Stomach (tissue), 9 donors: Measurements from ENCODE around the gene SELL. TPM values are rescaled to one million over a fixed set of nuclear protein-coding genes. Genes with fewer than 3 reads are reported as not detected.

ENCODE experiments used
- DNase-seq, 2 donors: peaks; one replicate each; pipeline versions ENCODE4 v3.0.0 to v3.0.0-alpha.2; 2013 to 2019
- H3K27ac ChIP-seq, 5 donors: fragments of 200-600 bp in 4 of 5; sonication (generic) in 4 of 5; one replicate each; pipeline ENCODE4 v1.5.1; 2013 to 2019; ENCODE audit warnings: mild to moderate bottlenecking in 1 of 5, moderate library complexity in 1 of 5
- H3K27me3 ChIP-seq, 3 donors: fragments of 200-600 bp; sonication (generic); one replicate each; pipeline ENCODE4 v1.5.1; 2017 to 2019; ENCODE audit warnings: mixed run types in 1 of 3
- H3K36me3 ChIP-seq, 4 donors: fragments of 200-600 bp; sonication (generic); 1 replicate in 3 of 4; 2 replicates in 1 of 4; pipeline ENCODE4 v1.5.1; 2016 to 2019
- H3K4me1 ChIP-seq, 4 donors: fragments of 200-600 bp; sonication (generic); one replicate each; pipeline ENCODE4 v1.5.1; 2016 to 2019
- H3K4me3 ChIP-seq, 4 donors: fragments of 200-600 bp; sonication (generic) in 3 of 4; one replicate each; pipeline ENCODE4 v1.5.1; 2016 to 2019; ENCODE audit warnings: mild to moderate bottlenecking in 1 of 4
- H3K9me3 ChIP-seq, 4 donors: fragments of 200-600 bp; sonication (generic); one replicate each; pipeline ENCODE4 v1.5.1; 2016 to 2019
- CTCF ChIP-seq, 7 experiments: fragments of 450-650 bp in 4 of 7; fragments of 200-600 bp in 3 of 7; sonication (generic) in 3 of 7; IDR thresholded peaks; one replicate each; pipeline ENCODE4 v1.5.1; 2016 to 2019; ENCODE audit warnings: antibody characterized with exemption in 7 of 7, control low read depth in 2 of 7, mild to moderate bottlenecking in 1 of 7
- EP300 ChIP-seq: sonication (generic); formaldehyde crosslinking; IDR thresholded peaks from one replicate; pipeline ENCODE4 v1.6.1; 2017; ENCODE audit warnings: antibody characterized with exemption
- POLR2A ChIP-seq, 4 donors: fragments of 450-650 bp; IDR thresholded peaks; one replicate each; pipeline ENCODE4 v1.6.1; 2016; ENCODE audit warnings: antibody characterized with exemption in 4 of 4, control low read depth in 2 of 4, mild to moderate bottlenecking in 1 of 4, moderate library complexity in 1 of 4
- POLR2AphosphoS5 ChIP-seq, 3 donors: sonication (generic); formaldehyde crosslinking; IDR thresholded peaks; one replicate each; pipeline ENCODE4 v1.6.1; 2016; ENCODE audit warnings: antibody characterized with exemption in 3 of 3
- WGBS, 5 donors: extraction: QIAGEN DNeasy Blood & Tissue Kit in 3 of 5; methylation state at CpG; one replicate each; pipeline versions ENCODE4 v1.1.5 to v1.1.7; 2013 to 2018; 5-methylcytosine and 5-hydroxymethylcytosine counted together
- intact Hi-C: fragments of 100-400 bp; cut with DNase I; formaldehyde crosslinking; loops from one replicate; pipeline ENCODE4 v1.15.1; 2023; ENCODE audit warnings: low total_unique reads
- polyA plus RNA-seq, 3 donors: library from polyadenylated mRNA; stranded (reverse); fragments of 200-250 nt; gene quantifications; one replicate each; pipeline ENCODE4 v1.2.3, GENCODE V29; 2013
- total RNA-seq, 5 donors: library from RNA; depleted of rRNA; stranded (reverse); fragments of >200 nt; gene quantifications; one replicate each; pipeline versions ENCODE4 v1.1.0 to v1.2.3, GENCODE V29; 2014 to 2016
- donor health status: healthy with polysubstance abuse.
- donor health status: Bipolar disorder and iron deficiency.
- donor health status: healthy.

SELL gene
- total and polyA plus RNA-seq, 8 donors = 1.1 to 11.9 (median 2.9) TPM; not detected in 3

GRCh38 chr1:169648709-169649108 lies 62.7 kb downstream of the SELL start:
- H3K36me3 ChIP-seq = no peaks in the 10 kb centered on the region
- intact Hi-C loops = no loop called here
- TF ChIP-seq POLR2A (IDR thresholded peaks at IDR 0.05) = no peak
- TF ChIP-seq POLR2AphosphoS5 (IDR thresholded peaks at IDR 0.05) = no peak
- no peak for TF ChIP-seq CTCF (IDR thresholded peaks at IDR 0.05)
- TF ChIP-seq EP300 = no peak
- no peaks in the 10 kb centered on the region for H3K4me1 ChIP-seq
- H3K27ac ChIP-seq = no peak overlapping the region
- no peak overlapping the region for H3K4me3 ChIP-seq
- H3K9me3 ChIP-seq = no peaks in the 10 kb centered on the region
- peak in 1 of 2 donors; percentile 6 for DNase-seq
- H3K27me3 ChIP-seq = no peaks in the 10 kb centered on the region
- WGBS, 5 donors = 38 to 50% (median 46%) methylated on average over 1 of the region's 1 CpG

GRCh38 chr1:169648187-169648586 lies 63.2 kb downstream of the SELL start:
- 70 to 78% (median 73%) methylated on average over 2 of the region's 2 CpGs for WGBS, 5 donors
- no peak for DNase-seq

GRCh38 chr1:169647512-169647911 lies 63.9 kb downstream of the SELL start:
- intact Hi-C loops = no loop called here
- no peaks in the 10 kb centered on the region for H3K36me3 ChIP-seq
- TF ChIP-seq CTCF (IDR thresholded peaks at IDR 0.05) = no peak
- TF ChIP-seq POLR2AphosphoS5 (IDR thresholded peaks at IDR 0.05) = no peak
- TF ChIP-seq POLR2A (IDR thresholded peaks at IDR 0.05) = no peak
- TF ChIP-seq EP300 = no peak
- no peaks in the 10 kb centered on the region for H3K9me3 ChIP-seq
- H3K27ac ChIP-seq = no peak overlapping the region
- no peak overlapping the region for H3K4me3 ChIP-seq
- no peaks in the 10 kb centered on the region for H3K4me1 ChIP-seq
- no peak for DNase-seq
- no peaks in the 10 kb centered on the region for H3K27me3 ChIP-seq

More at GRCh38 chr1:169648187-169648586, 63.2 kb downstream of the SELL start:
- no peaks in the 10 kb centered on the region for H3K36me3 ChIP-seq
- H3K27ac ChIP-seq = no peak overlapping the region
- H3K9me3 ChIP-seq = no peaks in the 10 kb centered on the region
- no peak overlapping the region for H3K4me3 ChIP-seq
- TF ChIP-seq EP300 (no peak), CTCF (IDR thresholded peaks at IDR 0.05) (no peak), POLR2A (IDR thresholded peaks at IDR 0.05) (no peak)
- no peaks in the 10 kb centered on the region for H3K27me3 ChIP-seq
- no peaks in the 10 kb centered on the region for H3K4me1 ChIP-seq
- intact Hi-C loops = no loop called here

DNA sequence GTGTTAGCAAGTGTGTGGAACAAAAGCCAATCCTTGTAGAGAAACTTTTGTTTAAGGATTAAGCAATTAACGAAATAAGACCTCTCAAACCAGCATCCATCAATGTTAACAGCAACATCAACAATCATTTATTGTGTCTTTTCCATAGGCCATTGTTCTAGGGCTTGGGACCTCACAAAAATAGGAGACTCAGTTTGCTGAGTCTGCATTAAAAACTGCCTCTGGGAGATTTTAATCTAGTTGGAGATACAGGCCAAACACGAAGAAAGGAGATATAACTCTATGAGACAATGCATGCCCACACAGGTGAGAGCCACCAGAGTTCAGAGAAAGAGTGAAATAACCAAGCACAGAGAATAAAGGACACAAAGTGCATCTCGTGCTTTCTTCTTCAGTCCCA lies 67.1 kb downstream of the SELL start:
- Histone ChIP-seq H3K27ac (no peak overlapping the region), H3K36me3 (no peaks in the 10 kb centered on the region), H3K9me3 (no peaks in the 10 kb centered on the region), H3K27me3 (no peaks in the 10 kb centered on the region), H3K4me3 (no peak overlapping the region), H3K4me1 (no peaks in the 10 kb centered on the region)
- intact Hi-C loops = no loop called here
- DNase-seq = no peak
- WGBS, 5 donors = 48 to 67% (median 57%) methylated on average over 3 of the region's 3 CpGs
- TF ChIP-seq POLR2A (IDR thresholded peaks at IDR 0.05) (no peak), CTCF (IDR thresholded peaks at IDR 0.05) (no peak), POLR2AphosphoS5 (IDR thresholded peaks at IDR 0.05) (no peak), EP300 (no peak)

Other genes with a start within 250 kb of the SELL start
- 10 to 100 TPM; 12.5 to 84.3 (median 20.4) TPM for gene SLC19A2, start 225.7 kb downstream of the SELL start, total RNA-seq
- 10 to 100 TPM in 1 of 3 donors, 1 to 10 TPM in 2; 5.8 to 14.6 (median 6.6) TPM for gene SLC19A2, start 225.7 kb downstream of the SELL start, polyA plus RNA-seq
- gene F5, start 125.1 kb downstream of the SELL start, total RNA-seq = 1 to 10 TPM in 2 of 5 donors, under 1 TPM in 1, not detected in 2; 0.87 to 4.8 (median 1.2) TPM
- gene F5, start 125.1 kb downstream of the SELL start, polyA plus RNA-seq = 1 to 10 TPM in 1 of 3 donors, under 1 TPM in 2; 0.06 to 2.6 (median 0.53) TPM
- gene SELP, start 81.5 kb downstream of the SELL start, total RNA-seq = 10 to 100 TPM in 1 of 5 donors, 1 to 10 TPM in 3, under 1 TPM in 1; 0.58 to 17.9 (median 2.8) TPM
- 1 to 10 TPM; 1.6 to 2.7 (median 2.3) TPM for gene SELP, start 81.5 kb downstream of the SELL start, polyA plus RNA-seq
- gene SELE, start 22.5 kb upstream of the SELL start, total RNA-seq = under 1 TPM in 3 of 5 donors, not detected in 2; 0.29 to 0.87 (median 0.55) TPM
- gene SELE, start 22.5 kb upstream of the SELL start, polyA plus RNA-seq = under 1 TPM; 0.44 to 0.70 (median 0.46) TPM
- gene METTL18, start 83.3 kb upstream of the SELL start, total RNA-seq = 10 to 100 TPM in 2 of 5 donors, 1 to 10 TPM in 1, not detected in 2; 6.8 to 12.9 (median 12.5) TPM
- 1 to 10 TPM; 7.0 to 9.3 (median 7.6) TPM for gene METTL18, start 83.3 kb upstream of the SELL start, polyA plus RNA-seq
- 10 to 100 TPM in 3 of 5 donors, 1 to 10 TPM in 2; 2.3 to 17.1 (median 10.9) TPM for gene SCYL3, start 182.3 kb upstream of the SELL start, total RNA-seq
- 1 to 10 TPM; 3.5 to 5.0 (median 4.3) TPM for gene SCYL3, start 182.3 kb upstream of the SELL start, polyA plus RNA-seq